Testis (tissue), 2 donors: ENCODE measurements around the gene TTC27.

Experiments
- POLR2A ChIP-seq: fragments of 450-650 bp; IDR thresholded peaks from one replicate; pipeline ENCODE4 v1.6.1; 2017; ENCODE audit warnings: antibody characterized with exemption, mild to moderate bottlenecking, moderate library complexity
- TF ChIP-seq, protein P1 (sequence below), 3 experiments: fragments of 450-650 bp in 2 of 3; fragments of 200-600 bp in 1 of 3; sonication (generic) in 1 of 3; IDR thresholded peaks; one replicate each; pipeline ENCODE4 v1.5.1; 2016 to 2019; ENCODE audit warnings: antibody characterized with exemption in 3 of 3, mild to moderate bottlenecking in 2 of 3, moderate library complexity in 1 of 3

GRCh38 chr2:32614084-32614483 lies 13.8 kb upstream of the TTC27 start:
- TF ChIP-seq POLR2A = no peak
- TF ChIP-seq, protein P1, sequence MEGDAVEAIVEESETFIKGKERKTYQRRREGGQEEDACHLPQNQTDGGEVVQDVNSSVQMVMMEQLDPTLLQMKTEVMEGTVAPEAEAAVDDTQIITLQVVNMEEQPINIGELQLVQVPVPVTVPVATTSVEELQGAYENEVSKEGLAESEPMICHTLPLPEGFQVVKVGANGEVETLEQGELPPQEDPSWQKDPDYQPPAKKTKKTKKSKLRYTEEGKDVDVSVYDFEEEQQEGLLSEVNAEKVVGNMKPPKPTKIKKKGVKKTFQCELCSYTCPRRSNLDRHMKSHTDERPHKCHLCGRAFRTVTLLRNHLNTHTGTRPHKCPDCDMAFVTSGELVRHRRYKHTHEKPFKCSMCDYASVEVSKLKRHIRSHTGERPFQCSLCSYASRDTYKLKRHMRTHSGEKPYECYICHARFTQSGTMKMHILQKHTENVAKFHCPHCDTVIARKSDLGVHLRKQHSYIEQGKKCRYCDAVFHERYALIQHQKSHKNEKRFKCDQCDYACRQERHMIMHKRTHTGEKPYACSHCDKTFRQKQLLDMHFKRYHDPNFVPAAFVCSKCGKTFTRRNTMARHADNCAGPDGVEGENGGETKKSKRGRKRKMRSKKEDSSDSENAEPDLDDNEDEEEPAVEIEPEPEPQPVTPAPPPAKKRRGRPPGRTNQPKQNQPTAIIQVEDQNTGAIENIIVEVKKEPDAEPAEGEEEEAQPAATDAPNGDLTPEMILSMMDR (IDR thresholded peaks at IDR 0.05) = no peak
